ENCODE data around the gene MAN1B1. TPM values are rescaled to one million over a fixed set of nuclear protein-coding genes. Genes with fewer than 3 reads are reported as not detected.

MAN1B1 gene
- total and polyA plus RNA-seq, 2 of the 8 experiments (the other 6 are each of a cell fraction or from before 2014, with no cell fraction given) = 33.7 to 36.3 TPM

DNA sequence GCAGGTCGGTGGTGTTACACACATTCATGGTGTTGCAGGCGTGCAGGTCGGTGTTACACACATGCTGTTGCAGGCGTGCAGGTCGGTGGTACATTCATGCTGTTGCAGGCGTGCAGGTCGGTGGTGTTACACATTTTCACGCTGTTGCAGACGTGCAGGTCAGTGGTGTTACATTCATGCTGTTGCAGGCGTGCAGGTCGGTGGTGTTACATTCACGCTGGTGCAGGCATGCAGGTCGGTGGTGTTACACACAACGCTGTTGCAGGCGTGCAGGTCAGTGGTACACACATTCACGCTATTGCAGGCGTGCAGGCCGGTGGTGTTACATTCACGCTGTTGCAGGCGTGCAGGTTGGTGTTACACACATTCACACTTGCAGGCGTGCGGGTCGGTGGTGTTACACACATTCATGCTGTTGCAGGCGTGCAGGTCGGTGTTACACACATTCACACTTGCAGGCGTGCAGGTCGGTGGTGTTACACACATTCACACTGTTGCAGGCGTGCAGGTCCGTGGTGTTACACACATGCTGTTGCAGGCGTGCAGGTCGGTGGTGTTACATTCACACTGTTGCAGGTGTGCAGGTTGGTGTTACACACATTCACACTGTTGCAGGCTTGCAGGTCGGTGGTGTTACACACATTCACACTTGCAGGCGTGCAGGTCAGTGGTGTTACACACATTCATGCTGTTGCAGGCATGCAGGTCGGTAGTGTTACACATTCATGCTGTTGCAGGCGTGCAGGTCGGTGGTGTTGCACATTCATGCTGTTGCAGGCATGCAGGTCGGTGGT is 16.6 kb downstream of the MAN1B1 start (continued):
- TF ChIP-seq TCF12 (IDR thresholded peaks at IDR 0.05; ENCODE audit: low read depth, low read length) (no peak), ASH2L (IDR thresholded peaks at IDR 0.05; ENCODE audit: low read length) (no peak), BRCA1 (IDR thresholded peaks at IDR 0.05; ENCODE audit: low read depth, low read length) (no peak), SIX5 (IDR thresholded peaks at IDR 0.05; ENCODE audit: low read depth, low read length) (no peak), EP300 (IDR thresholded peaks at IDR 0.05; ENCODE audit: borderline replicate concordance in 1 of 2, low read depth in 2 of 2, low read length in 2 of 2) (no peak), POLR2A (IDR thresholded peaks at IDR 0.05; ENCODE audit: control extremely low read depth in 1 of 2, low read depth in 2 of 2, low read length in 2 of 2) (no peak), POU5F1 (IDR thresholded peaks at IDR 0.05; ENCODE audit: low read depth, low read length) (no peak), RBBP5 (IDR thresholded peaks at IDR 0.05; ENCODE audit: borderline replicate concordance, low read depth, low read length) (no peak)
